Measurements from ENCODE around the gene SPRY4.
"Not testable (repeated sequence)": the region's sequence is repeated elsewhere in the genome, so short reads cannot be mapped to it uniquely, and the experiment has no call there.

SPRY4 gene

GRCh38 chr5:142290577-142291299 is 34.1 kb downstream of the SPRY4 start:
- no peak for DNase-seq

GRCh38 chr5:142289708-142290576 is 34.9 kb downstream of the SPRY4 start:
- DNase-seq: no peak

- no peak for DNase-seq
Measured at GRCh38 chr5:142287973-142288313, 36.9 kb downstream of the SPRY4 start.

- DNase-seq: no peak
Measured at GRCh38 chr5:142287096-142287972, 37.5 kb downstream of the SPRY4 start.

- DNase-seq: no peak
Measured at GRCh38 chr5:142286111-142286510, 38.7 kb downstream of the SPRY4 start.

GRCh38 chr5:142283304-142283703 is 41.5 kb downstream of the SPRY4 start:
- DNase-seq: no peak

- DNase-seq: no peak
Measured at GRCh38 chr5:142281966-142282365, 42.9 kb downstream of the SPRY4 start.

GRCh38 chr5:142281008-142281367 is 43.8 kb downstream of the SPRY4 start:
- DNase-seq: no peak

- peak; percentile 4 for DNase-seq
Measured at GRCh38 chr5:142280066-142281007, 44.5 kb downstream of the SPRY4 start.

- no peak for DNase-seq
Measured at GRCh38 chr5:142278627-142279026, 46.2 kb downstream of the SPRY4 start.

GRCh38 chr5:142277796-142278195 is 47.0 kb downstream of the SPRY4 start:
- no peak for DNase-seq

- no peak for DNase-seq
Measured at GRCh38 chr5:142276517-142276916, 48.3 kb downstream of the SPRY4 start.

GRCh38 chr5:142275496-142275895 is 49.3 kb downstream of the SPRY4 start:
- DNase-seq: no peak

- DNase-seq: not testable (repeated sequence)
Measured at GRCh38 chr5:142272596-142272995, 52.2 kb downstream of the SPRY4 start.

GRCh38 chr5:142264084-142264483 is 60.7 kb downstream of the SPRY4 start:
- not testable (repeated sequence) for DNase-seq

- no peak for DNase-seq
Measured at GRCh38 chr5:142263346-142263745, 61.5 kb downstream of the SPRY4 start.

GRCh38 chr5:142262683-142263082 is 62.1 kb downstream of the SPRY4 start:
- DNase-seq: no peak

Measured in suppressor macrophage treated with lipopolysaccharide for 4 hours (primary cell).